HL-60 (cell line): ENCODE data around the gene GET3.

ENCODE experiments used
- CTCF ChIP-seq: IDR thresholded peaks from one replicate; pipeline ENCODE4 v1.5.1; 2011; ENCODE audit warnings: low read length, control low read depth, inconsistent platforms; ENCODE audit not compliant: insufficient read depth
- GABPA ChIP-seq: IDR thresholded peaks from 2 replicates; pipeline ENCODE4 v1.6.1; 2012; ENCODE audit warnings: low read depth
- SPI1 ChIP-seq: IDR thresholded peaks from 2 replicates; pipeline ENCODE4 v1.6.1; 2012; ENCODE audit warnings: low read depth, mild to moderate bottlenecking, borderline replicate concordance

GRCh38 chr19:12705654-12706331 lies 31.5 kb upstream of the GET3 start:
- TF ChIP-seq CTCF (no peak), SPI1 (no peak), GABPA (no peak)
